ENCODE results near the gene RAD51B.
"Not testable (repeated sequence)": the region's sequence is repeated elsewhere in the genome, so short reads cannot be mapped to it uniquely, and the experiment has no call there.

RAD51B gene

GRCh38 chr14:68033336-68033932 lies 213.9 kb downstream of the RAD51B start:
- DNase-seq: no peak

- no peak for DNase-seq
Observed at GRCh38 chr14:68034896-68035295, 215.3 kb downstream of the RAD51B start.

- DNase-seq: no peak
Observed at GRCh38 chr14:68036202-68036601, 216.6 kb downstream of the RAD51B start.

GRCh38 chr14:68039593-68039992 lies 220.0 kb downstream of the RAD51B start:
- no peak for DNase-seq

- DNase-seq: no peak
Observed at GRCh38 chr14:68040633-68041369, 221.2 kb downstream of the RAD51B start.

- peak; percentile 15 for DNase-seq
Observed at GRCh38 chr14:68041876-68042354, 222.3 kb downstream of the RAD51B start.

GRCh38 chr14:68042586-68043210 lies 223.1 kb downstream of the RAD51B start:
- no peak for DNase-seq

- no peak for DNase-seq
Observed at GRCh38 chr14:68043752-68044151, 224.2 kb downstream of the RAD51B start.

GRCh38 chr14:68047906-68048305 lies 228.3 kb downstream of the RAD51B start:
- no peak for DNase-seq

- DNase-seq: not testable (repeated sequence)
Observed at GRCh38 chr14:68048815-68049214, 229.2 kb downstream of the RAD51B start.

- DNase-seq: no peak
Observed at GRCh38 chr14:68050177-68050576, 230.6 kb downstream of the RAD51B start.

- no peak for DNase-seq
Observed at GRCh38 chr14:68051146-68051545, 231.6 kb downstream of the RAD51B start.

- DNase-seq: no peak
Observed at GRCh38 chr14:68060198-68060597, 240.6 kb downstream of the RAD51B start.

- DNase-seq: no peak
Observed at GRCh38 chr14:68062651-68063050, 243.1 kb downstream of the RAD51B start.

- no peak for DNase-seq
Observed at GRCh38 chr14:68065322-68065721, 245.7 kb downstream of the RAD51B start.

- DNase-seq: no peak
Observed at GRCh38 chr14:68074765-68075381, 255.3 kb downstream of the RAD51B start.

- no peak for DNase-seq
Observed at GRCh38 chr14:68075382-68076029, 255.9 kb downstream of the RAD51B start.

- no peak for DNase-seq
Observed at GRCh38 chr14:68076451-68076850, 256.9 kb downstream of the RAD51B start.

GRCh38 chr14:68079941-68080697 lies 260.5 kb downstream of the RAD51B start:
- DNase-seq: no peak

- DNase-seq: no peak
Observed at GRCh38 chr14:68081489-68081888, 261.9 kb downstream of the RAD51B start.

GRCh38 chr14:68082698-68083291 lies 263.2 kb downstream of the RAD51B start:
- DNase-seq: no peak

- no peak for DNase-seq
Observed at GRCh38 chr14:68084256-68084655, 264.7 kb downstream of the RAD51B start.

Measured in NCI-H2107 (cell line).